Lower leg skin (tissue), 4 donors: ENCODE results near the gene HUS1B. TPM values are rescaled to one million over a fixed set of nuclear protein-coding genes. Genes with fewer than 3 reads are reported as not detected.
"Not testable (repeated sequence)": the region's sequence is repeated elsewhere in the genome, so short reads cannot be mapped to it uniquely, and the experiment has no call there.

ENCODE experiments used
- DNase-seq, 2 donors: peaks; one replicate each; pipeline ENCODE4 v3.0.0-alpha.2; 2019; ENCODE audit warnings: low spot score in 2 of 2
- H3K4me3 ChIP-seq: fragments of 200-600 bp; sonication (generic); 2 replicates; pipeline ENCODE4 v1.5.1; 2017; ENCODE audit warnings: mild to moderate bottlenecking, low read depth; ENCODE audit not compliant: poor library complexity, severe bottlenecking
- POLR2A ChIP-seq, 2 donors: fragments of 450-650 bp; IDR thresholded peaks; one replicate each; pipeline ENCODE4 v1.6.1; 2016 to 2017; ENCODE audit warnings: antibody characterized with exemption in 2 of 2, mild to moderate bottlenecking in 1 of 2, moderate library complexity in 1 of 2
- WGBS, 2 donors: methylation state at CpG; one replicate each; pipeline ENCODE4 v1.1.5; 2018; 5-methylcytosine and 5-hydroxymethylcytosine counted together
- intact Hi-C: fragments of 100-400 bp; cut with DNase I; formaldehyde crosslinking; loops from one replicate; pipeline ENCODE4 v1.15.0; 2023; ENCODE audit warnings: low total_unique reads
- total RNA-seq, 4 donors: library from RNA; depleted of rRNA; stranded (reverse); fragments of >200 nt; gene quantifications; one replicate each; pipeline ENCODE4 v1.1.0, GENCODE V29; 2016
- TF ChIP-seq, protein P1 (sequence below), 3 donors: fragments of 450-650 bp; IDR thresholded peaks; one replicate each; pipeline ENCODE4 v1.5.1; 2016; ENCODE audit warnings: antibody characterized with exemption in 3 of 3, mild to moderate bottlenecking in 3 of 3, moderate library complexity in 2 of 3

HUS1B gene
- total RNA-seq, 4 donors from 2014 or later: 0.49 to 1.5 (median 0.72) TPM; not detected in 1

DNA sequence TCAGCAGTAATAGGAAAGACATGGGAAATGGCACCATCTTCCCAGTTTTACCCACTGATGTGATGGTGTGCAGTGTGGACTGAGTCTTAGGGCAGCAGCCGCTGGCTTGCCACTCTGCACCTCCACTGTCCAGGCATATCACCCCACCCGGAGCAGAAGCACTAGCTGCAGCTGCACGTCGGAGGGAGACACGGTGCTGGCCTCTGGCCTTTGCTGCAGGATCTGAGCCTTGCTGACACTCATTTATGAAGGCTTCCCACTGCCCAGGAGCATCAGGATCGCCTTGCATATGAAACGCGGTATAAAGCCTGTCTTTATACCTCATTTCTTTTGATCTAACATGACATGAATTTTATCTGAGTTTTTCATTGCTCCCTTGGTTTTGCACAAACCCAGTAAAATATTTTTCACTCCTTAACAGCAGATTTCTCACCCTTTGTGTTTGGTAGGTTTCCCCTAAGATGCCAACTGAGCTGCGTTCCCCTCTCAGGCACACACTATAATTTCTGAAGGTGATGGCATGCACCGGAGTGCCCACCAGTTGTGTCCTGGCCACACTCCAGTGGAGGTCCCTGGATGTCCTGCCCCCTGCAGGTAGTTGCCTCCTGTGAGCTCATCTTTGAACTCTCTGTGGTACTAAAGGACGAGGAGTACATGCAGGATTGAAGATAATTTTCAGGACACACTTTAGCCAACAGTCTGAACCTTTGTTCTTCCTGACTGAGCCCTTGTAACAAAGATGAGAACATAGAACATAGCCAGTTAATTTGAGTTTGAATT lies 45.0 kb upstream of the HUS1B start:
- TF ChIP-seq, protein P1, sequence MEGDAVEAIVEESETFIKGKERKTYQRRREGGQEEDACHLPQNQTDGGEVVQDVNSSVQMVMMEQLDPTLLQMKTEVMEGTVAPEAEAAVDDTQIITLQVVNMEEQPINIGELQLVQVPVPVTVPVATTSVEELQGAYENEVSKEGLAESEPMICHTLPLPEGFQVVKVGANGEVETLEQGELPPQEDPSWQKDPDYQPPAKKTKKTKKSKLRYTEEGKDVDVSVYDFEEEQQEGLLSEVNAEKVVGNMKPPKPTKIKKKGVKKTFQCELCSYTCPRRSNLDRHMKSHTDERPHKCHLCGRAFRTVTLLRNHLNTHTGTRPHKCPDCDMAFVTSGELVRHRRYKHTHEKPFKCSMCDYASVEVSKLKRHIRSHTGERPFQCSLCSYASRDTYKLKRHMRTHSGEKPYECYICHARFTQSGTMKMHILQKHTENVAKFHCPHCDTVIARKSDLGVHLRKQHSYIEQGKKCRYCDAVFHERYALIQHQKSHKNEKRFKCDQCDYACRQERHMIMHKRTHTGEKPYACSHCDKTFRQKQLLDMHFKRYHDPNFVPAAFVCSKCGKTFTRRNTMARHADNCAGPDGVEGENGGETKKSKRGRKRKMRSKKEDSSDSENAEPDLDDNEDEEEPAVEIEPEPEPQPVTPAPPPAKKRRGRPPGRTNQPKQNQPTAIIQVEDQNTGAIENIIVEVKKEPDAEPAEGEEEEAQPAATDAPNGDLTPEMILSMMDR (IDR thresholded peaks at IDR 0.05): no peak
- TF ChIP-seq POLR2A (IDR thresholded peaks at IDR 0.05): no peak
- H3K4me3 ChIP-seq: no peak overlapping the region
- WGBS, 2 donors: 65 to 75% methylated on average over 11 of the region's 11 CpGs
- intact Hi-C loops: no loop called here
- no peak for DNase-seq

DNA sequence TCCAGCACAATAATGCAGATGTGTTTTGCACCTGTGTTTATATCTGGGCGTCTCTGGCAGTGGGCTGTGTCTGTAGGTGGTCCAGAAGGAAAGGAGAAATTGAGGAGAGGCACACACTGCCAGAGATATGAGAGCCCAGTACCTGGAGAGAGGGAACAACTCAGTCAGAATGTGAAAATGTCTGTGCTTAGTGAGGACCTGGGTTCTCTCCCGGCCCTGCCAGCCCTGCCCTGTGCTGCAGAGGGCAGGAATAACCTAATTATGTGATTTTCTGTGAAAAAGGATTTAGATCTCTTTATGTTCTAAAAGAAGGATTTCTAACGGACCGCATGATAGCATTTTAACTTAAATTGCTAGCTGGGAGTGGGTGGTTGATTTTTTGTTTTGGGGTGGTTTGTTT lies 44.3 kb upstream of the HUS1B start:
- intact Hi-C loops: no loop called here
- WGBS, 2 donors: 74 to 78% methylated on average over 4 of the region's 4 CpGs
- no peak for TF ChIP-seq POLR2A (IDR thresholded peaks at IDR 0.05)
- TF ChIP-seq, protein P1 (IDR thresholded peaks at IDR 0.05): no peak

DNA sequence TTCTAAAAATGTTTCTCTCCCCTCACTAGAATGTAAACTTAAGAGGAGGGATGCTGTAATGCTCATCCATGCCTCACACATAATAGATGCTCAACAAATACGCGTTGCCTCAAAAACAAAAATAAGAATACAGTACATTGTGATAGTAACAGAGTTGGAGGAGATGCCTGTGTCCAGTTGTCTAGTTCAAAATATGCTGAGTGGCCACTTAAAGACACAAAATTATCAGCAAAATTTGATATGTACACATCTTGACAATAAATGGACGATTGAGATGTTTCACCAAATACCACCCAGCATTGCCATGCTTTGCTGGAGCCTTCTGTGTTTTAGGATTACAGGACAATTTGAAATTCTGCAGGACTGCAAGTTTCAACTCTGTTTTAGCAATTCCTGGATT lies 43.6 kb upstream of the HUS1B start:
- intact Hi-C loops: no loop called here
- no peak for DNase-seq
- 92% methylated on average over 3 of the region's 3 CpGs for WGBS, 2 donors
- TF ChIP-seq POLR2A (IDR thresholded peaks at IDR 0.05): no peak
- TF ChIP-seq, protein P1 (IDR thresholded peaks at IDR 0.05): no peak
- no peak overlapping the region for H3K4me3 ChIP-seq

More for the DNA sequence above, 44.3 kb upstream of the HUS1B start:
- no peak overlapping the region for H3K4me3 ChIP-seq
- DNase-seq: no peak

DNA sequence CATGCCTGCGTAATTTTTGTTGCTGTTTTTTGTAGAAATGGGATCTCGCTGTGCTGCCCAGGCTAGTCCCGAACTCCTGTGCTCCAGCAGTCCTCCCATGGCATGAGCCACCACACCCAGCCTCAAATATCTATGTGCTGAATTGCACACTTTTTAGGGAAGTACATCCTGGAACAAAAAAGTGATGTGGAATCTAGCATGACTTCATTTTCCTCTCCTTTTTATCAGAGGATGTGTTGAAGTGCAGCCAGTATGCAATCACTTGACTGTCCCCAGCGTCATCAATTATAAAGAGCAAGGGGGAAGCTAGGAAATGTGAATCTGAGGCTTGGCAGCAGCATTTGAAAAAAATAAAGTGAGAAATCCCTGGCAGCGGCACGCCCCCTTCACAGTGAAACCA lies 42.4 kb upstream of the HUS1B start:
- H3K4me3 ChIP-seq: no peak overlapping the region
- no peak for DNase-seq
- intact Hi-C loops: no loop called here
- TF ChIP-seq, protein P1 (IDR thresholded peaks at IDR 0.05): no peak
- no peak for TF ChIP-seq POLR2A (IDR thresholded peaks at IDR 0.05)
- 71 to 75% methylated on average over 6 of the region's 6 CpGs for WGBS, 2 donors

DNA sequence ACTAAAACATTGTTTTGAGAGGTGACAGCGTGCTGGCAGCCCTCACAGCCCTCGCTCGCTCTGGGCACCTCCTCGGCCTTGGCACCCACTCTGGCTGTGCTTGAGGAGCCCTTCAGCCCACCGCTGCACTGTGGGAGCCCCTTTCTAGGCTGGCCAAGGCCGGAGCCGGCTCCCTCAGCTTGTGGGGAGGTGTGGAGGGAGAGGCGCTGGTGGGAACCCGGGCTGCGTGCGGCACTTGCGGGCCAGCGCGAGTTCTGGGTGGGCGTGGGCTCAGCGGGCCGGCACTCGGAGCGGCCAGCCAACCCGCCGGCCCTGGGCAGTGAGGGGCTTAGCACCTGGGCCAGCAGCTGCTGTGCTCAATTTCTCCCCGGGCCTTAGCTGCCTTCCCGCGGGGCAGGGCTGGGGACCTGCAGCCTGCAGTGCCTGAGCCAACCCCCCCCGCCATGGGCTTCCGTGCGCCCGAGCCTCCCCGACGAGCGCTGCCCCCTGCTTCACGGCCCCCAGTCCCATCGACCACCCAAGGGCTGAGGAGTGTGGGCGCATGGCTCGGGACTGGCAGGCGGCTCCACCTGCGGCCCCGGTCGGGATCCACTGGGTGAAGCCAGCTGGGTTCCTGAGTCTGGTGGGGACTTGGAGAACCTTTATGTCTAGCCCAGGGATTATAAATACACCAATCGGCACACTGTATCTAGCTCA lies 37.7 kb upstream of the HUS1B start:
- DNase-seq, intact Hi-C loops: not testable (repeated sequence)
- WGBS, 2 donors: 95 to 96% methylated on average over 36 to 37 of the region's 40 CpGs

DNA sequence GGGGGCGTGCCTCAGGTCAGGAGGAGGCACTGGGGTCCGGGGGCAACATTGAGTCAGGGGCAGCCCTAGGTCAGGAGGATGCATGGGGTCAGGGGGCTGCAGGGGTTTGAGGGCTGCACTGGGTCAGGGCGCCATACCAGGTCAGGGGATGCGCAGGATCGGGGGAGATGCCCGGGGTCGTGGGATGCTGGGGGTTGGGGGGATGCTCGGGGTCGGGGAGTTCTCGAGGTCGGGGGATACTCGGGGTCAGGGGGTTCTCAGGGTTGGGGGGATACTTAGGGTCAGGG lies 36.8 kb upstream of the HUS1B start:
- DNase-seq: no peak
- intact Hi-C loops: no loop called here
- TF ChIP-seq, protein P1 (IDR thresholded peaks at IDR 0.05): no peak
- no peak for TF ChIP-seq POLR2A (IDR thresholded peaks at IDR 0.05)
- WGBS, 2 donors: 86% methylated on average over 12 of the region's 12 CpGs
- no peak overlapping the region for H3K4me3 ChIP-seq

More for the DNA sequence above, 37.7 kb upstream of the HUS1B start:
- H3K4me3 ChIP-seq: not testable (repeated sequence)
